Amniotic stem cell (primary cell): ENCODE results near the gene PTBP3.
"Not testable (repeated sequence)": the region's sequence is repeated elsewhere in the genome, so short reads cannot be mapped to it uniquely, and the experiment has no call there.

Experiments used
- DNase-seq: peaks from one replicate; lab custom pipeline; 2025; lab: John Stamatoyannopoulos, UW

Gene PTBP3

DNA sequence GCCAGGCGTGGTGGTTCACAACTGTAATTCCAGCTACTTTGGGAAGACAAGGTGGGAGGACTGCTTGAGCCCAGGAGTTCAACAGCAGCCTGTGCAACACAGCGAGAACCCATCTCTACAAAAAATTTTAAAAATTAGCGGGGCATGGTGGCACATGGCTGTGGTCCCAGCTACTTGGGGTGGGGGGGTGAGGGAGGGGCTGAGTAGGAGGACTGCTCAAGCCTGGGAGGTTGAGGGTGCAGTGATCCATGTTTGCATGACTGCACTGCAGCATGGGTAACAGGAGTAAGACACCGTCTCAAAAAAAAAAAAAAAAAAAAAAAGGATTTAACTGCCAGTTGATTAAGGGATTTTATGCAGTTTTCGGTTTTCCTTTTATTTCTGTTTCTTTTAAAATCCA lies 65.0 kb downstream of the PTBP3 start:
- no peak for DNase-seq

GRCh38 chr9:112267086-112267485 lies 66.3 kb downstream of the PTBP3 start:
- DNase-seq: not testable (repeated sequence)

- DNase-seq: no peak
Observed at GRCh38 chr9:112265391-112265790, 68.0 kb downstream of the PTBP3 start.

GRCh38 chr9:112262577-112262976 lies 70.8 kb downstream of the PTBP3 start:
- no peak for DNase-seq

GRCh38 chr9:112261133-112261532 lies 72.3 kb downstream of the PTBP3 start:
- DNase-seq: no peak

GRCh38 chr9:112258106-112258505 lies 75.3 kb downstream of the PTBP3 start:
- DNase-seq: no peak

DNA sequence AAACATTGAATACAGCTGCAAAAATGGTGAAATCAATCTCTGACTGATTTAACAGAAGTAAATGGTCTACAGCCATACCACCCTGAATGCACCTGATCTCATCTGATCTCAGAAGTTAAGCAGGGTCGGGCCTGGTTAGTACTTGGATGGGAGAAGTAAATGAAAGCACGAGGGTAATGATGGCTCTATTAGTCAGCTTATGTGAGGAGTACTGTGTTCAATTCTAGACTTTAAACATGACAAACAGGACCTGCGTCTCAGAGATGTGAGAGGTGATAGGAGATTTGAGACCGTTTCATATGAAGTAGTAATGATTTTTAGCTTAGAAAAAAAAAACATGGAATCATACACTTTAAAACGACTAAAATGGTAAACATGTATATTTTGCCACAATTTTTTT lies 81.2 kb downstream of the PTBP3 start:
- DNase-seq: no peak

DNA sequence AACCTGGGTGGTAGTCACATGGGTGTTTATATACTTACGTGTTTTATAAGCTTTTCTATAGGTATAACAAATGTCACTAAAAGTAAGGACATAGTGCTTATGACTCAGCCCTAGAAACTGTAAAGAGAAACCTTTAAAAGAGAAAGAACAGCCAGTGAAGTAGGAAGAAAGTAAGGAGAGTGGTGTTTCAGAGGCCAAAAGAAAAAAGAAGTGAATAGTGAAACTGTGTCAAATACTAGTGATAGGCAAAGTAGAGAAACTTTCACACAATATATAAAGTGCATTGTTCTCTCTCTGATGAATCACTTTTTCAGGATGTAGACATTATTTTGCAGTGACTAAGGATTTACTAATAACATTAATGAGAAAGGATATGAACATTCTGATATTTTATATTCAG lies 84.1 kb downstream of the PTBP3 start:
- DNase-seq: no peak

GRCh38 chr9:112248722-112249121 lies 84.7 kb downstream of the PTBP3 start:
- DNase-seq: no peak

GRCh38 chr9:112247090-112247489 lies 86.3 kb downstream of the PTBP3 start:
- DNase-seq: no peak

DNA sequence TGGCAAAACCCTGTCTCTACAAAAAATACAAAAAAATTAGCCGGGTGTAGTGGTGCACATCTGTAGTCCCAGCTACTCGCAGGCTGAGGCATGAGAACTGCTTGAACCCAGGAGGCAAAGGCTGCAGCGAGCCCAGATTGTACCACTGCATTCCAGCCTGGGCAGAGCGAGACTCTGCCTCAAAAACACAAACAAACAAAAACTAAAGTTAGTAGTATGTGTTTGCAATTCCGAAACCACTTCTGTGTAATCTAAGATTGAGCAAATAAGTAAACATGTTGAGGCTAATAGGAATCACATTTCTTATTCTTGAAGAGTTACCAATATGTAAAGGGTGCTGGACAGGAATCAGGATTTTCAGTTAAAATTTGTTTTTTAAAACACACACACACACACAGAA lies 88.3 kb downstream of the PTBP3 start:
- DNase-seq: no peak

DNA sequence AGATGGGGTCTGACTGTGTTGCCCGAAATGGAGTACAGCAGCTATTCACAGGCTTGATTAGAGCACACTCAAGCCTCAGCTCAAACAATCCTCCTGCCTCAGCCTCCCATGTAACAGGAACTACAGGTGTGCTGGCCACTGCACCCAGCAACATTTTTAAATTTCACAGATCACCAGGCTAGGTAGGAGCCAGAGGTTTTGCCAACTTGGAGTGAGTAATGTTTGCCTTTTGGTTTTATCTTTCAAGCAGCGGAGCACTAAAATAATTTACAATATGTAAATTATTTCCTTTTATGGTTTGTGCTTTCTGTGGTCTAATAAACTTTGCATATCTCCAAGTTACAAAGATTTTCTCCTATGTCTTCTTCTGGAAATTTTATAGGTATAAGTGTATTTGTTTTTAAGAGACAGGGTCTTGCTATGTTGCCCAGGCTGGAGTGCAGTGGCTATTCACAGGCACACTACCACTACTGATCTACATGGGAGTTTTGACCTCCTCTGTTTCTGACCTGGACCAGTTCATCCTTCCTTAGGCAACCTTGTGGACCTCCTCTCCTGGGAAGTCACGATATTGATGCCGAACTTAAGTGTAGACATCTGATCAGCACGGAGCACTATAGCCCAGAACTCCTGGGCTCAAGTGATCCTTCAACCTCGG lies 91.1 kb downstream of the PTBP3 start:
- no peak for DNase-seq

- no peak for DNase-seq
Observed at GRCh38 chr9:112241491-112241890, 91.9 kb downstream of the PTBP3 start.

DNA sequence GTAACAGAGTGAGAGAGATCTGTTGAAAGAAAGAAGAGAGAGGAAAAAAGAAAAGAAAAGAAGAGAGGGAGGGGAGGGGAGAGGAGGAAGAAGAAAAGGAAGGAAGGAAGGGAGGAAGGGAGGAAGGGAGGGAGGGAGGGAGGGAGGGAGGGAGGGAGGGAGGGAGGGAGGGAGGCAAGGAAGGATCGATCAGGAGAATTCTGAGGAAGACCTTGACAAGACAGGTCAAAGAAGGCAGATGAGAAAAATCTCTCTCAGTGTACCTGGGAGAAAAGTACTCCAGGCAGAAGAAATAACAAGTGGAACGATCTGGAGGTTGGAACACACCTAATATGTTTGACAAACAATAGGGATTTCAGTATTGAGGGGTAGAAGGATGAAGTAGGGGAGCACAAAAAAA lies 93.7 kb downstream of the PTBP3 start:
- DNase-seq: no peak

DNA sequence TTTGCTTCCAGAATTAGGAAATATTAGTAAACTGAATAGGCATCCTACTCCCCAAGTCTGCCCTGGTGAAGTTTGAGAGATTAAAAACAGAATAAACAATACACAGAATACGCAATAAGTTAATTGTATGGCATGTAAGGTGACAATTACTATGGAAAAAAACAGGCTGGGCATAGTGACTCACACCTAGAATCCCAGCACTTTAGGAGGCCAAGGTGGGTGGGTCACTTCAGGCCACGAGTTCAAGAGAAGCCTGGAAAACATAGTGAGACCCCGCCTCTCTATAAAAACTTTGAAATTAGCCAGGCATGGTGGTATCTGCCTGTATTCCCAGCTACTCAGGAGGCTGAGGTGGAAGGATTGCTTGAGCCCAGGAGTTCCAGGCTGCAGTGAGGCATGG lies 94.1 kb downstream of the PTBP3 start:
- no peak for DNase-seq

DNA sequence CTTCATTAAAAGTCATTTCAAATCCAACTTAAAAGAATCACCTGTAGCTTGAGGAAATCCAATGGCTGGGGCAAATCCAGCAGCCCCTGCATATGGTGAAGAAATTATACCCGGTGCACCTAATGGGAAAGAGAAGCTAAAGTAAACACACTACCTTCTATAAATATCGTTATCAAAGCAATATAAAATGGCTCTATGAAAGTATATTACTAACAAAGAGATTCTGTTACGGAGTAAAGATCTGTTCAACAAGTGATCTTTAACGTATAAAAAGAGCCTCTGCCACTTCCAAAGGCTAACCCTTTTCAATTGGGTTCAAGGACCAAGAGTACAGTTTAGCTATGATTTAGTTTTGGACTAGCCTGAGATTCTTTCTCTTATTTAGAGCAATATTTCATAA lies 98.6 kb downstream of the PTBP3 start:
- no peak for DNase-seq

- peak; percentile 1 for DNase-seq
Observed at GRCh38 chr9:112233769-112234168, 99.7 kb downstream of the PTBP3 start.

DNA sequence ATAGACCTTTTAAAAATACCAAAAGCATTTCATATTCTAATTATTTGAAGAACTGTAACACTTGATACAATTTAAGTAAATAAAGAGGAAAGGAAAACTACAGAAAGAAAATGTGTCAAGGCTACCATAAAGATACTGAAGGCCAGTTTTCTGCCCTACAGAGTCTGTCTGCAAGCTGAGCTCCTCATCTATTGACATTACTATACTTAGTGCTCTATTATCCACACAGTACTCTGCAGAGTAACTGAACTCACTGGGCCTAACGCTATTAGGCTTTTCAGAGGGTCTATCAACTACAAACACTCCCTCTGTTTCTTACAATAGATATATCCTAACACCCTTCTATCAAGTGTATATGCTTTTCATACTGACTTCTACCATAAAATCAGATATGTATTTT lies 101.2 kb downstream of the PTBP3 start:
- DNase-seq: no peak

- DNase-seq: no peak
Observed at GRCh38 chr9:112226091-112226490, 107.3 kb downstream of the PTBP3 start.

- DNase-seq: no peak
Observed at GRCh38 chr9:112224401-112225289, 108.8 kb downstream of the PTBP3 start.

DNA sequence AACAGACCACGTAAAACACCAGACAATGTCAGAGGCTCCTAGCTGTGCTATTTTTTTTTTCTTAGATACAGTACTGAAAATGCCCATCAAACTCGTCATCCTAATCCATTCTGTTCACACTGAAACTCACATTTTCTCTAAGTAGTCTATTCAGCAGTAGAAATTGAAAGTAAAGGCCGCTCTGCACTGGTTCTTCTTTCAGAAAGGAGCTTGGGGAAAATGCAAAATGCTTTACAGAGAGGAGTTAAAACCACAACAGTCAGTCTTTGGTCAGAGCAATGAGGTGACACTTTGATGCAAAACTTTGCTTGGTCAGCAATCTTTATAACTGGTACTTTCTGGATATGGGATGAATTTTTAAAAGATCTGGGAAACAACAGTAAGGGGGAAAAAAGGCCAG lies 114.5 kb downstream of the PTBP3 start:
- no peak for DNase-seq

- no peak for DNase-seq
Observed at GRCh38 chr9:112212926-112213325, 120.5 kb downstream of the PTBP3 start.

GRCh38 chr9:112207451-112207850 lies 126.0 kb downstream of the PTBP3 start:
- no peak for DNase-seq

- no peak for DNase-seq
Observed at GRCh38 chr9:112203536-112203935, 129.9 kb downstream of the PTBP3 start.
